Measurements from ENCODE around the gene TMEM236. TPM values are rescaled to one million over a fixed set of nuclear protein-coding genes. Genes with fewer than 3 reads are reported as not detected.

Gene TMEM236
- total and polyA plus RNA-seq, 2 donors (not counting 3 experiments of a cell fraction or from before 2014, with no cell fraction given): 0.24 to 0.29 TPM

DNA sequence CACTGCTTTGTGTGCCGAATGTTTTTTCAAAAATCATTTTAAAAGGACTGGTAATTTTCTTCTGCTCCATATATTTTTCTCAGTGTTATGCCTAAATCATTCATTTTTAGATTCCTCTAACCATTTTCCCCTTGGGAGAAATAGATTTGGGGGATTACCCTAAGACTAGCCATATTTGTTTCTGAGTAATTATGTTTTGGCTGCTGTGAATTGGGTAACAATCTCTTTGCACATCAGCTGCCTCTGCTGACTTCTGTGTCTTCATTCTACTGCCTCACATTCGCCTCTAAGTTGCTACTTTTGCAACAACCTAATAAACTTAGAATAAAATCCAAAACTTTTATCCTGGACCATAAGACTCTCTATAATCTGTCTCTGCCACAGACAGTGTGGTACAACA lies 38.6 kb downstream of the TMEM236 start:
- FAIRE-seq: no peak
- DNase-seq (ENCODE audit: low read depth, low spot score): no peak
- TF ChIP-seq, protein P1, sequence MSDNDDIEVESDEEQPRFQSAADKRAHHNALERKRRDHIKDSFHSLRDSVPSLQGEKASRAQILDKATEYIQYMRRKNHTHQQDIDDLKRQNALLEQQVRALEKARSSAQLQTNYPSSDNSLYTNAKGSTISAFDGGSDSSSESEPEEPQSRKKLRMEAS (IDR thresholded peaks at IDR 0.05; ENCODE audit: insufficient read depth, insufficient read length): no peak
- TF ChIP-seq FOS (IDR thresholded peaks at IDR 0.05; ENCODE audit: borderline replicate concordance, insufficient read depth, low read length) (no peak), EZH2 (IDR thresholded peaks at IDR 0.05; ENCODE audit: borderline replicate concordance, low read depth, low read length, severe bottlenecking) (no peak), MYC (IDR thresholded peaks at IDR 0.05; ENCODE audit: low read depth, low read length) (no peak), POLR2AphosphoS5 (IDR thresholded peaks at IDR 0.05; ENCODE audit: insufficient read depth, low read depth, low read length) (no peak), JUN (IDR thresholded peaks at IDR 0.05; ENCODE audit: borderline replicate concordance, insufficient read depth, insufficient read length, low read depth) (no peak), POLR2A (IDR thresholded peaks at IDR 0.05; ENCODE audit: low read depth, low read length) (no peak), GATA2 (IDR thresholded peaks at IDR 0.05; ENCODE audit: insufficient read depth, insufficient read length, low read depth, low read length) (no peak)
- TF ChIP-seq, protein P2, sequence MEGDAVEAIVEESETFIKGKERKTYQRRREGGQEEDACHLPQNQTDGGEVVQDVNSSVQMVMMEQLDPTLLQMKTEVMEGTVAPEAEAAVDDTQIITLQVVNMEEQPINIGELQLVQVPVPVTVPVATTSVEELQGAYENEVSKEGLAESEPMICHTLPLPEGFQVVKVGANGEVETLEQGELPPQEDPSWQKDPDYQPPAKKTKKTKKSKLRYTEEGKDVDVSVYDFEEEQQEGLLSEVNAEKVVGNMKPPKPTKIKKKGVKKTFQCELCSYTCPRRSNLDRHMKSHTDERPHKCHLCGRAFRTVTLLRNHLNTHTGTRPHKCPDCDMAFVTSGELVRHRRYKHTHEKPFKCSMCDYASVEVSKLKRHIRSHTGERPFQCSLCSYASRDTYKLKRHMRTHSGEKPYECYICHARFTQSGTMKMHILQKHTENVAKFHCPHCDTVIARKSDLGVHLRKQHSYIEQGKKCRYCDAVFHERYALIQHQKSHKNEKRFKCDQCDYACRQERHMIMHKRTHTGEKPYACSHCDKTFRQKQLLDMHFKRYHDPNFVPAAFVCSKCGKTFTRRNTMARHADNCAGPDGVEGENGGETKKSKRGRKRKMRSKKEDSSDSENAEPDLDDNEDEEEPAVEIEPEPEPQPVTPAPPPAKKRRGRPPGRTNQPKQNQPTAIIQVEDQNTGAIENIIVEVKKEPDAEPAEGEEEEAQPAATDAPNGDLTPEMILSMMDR (IDR thresholded peaks at IDR 0.05; ENCODE audit: extremely low read depth in 1 of 2, insufficient read depth in 1 of 2, low read depth in 1 of 2, low read length in 2 of 2): no peak
- dilution Hi-C loops (cut with MboI; ENCODE audit: extremely low pct_ligation_motif_present, low sequenced_read_pairs): no loop called here
- ChIA-PET CTCF (no interaction called here), POLR2A (interaction anchor here (0.6 kb wide), 1 partner anchor 548 kb away, joined by 4 read pairs; no protein-coding TSS in a partner anchor)
- H3K4me2 ChIP-seq (ENCODE audit: insufficient read depth, low read length): no peak overlapping the region
- intact Hi-C loops (cut with micrococcal nuclease): no loop called here
- H3K79me2 ChIP-seq (ENCODE audit: control insufficient read depth, insufficient read depth, low read length): no peaks in the 10 kb centered on the region
- no peaks in the 10 kb centered on the region for H3K9me1 ChIP-seq (replicated peaks; ENCODE audit: control insufficient read depth, extremely low read depth, insufficient read depth, low read length)
- no peak overlapping the region for H3K27ac ChIP-seq (ENCODE audit: insufficient read depth, low read depth, low read length)
- no peaks in the 10 kb centered on the region for H3K9me3 ChIP-seq (replicated peaks; ENCODE audit: control insufficient read depth, insufficient read depth, low read length)
- H3K4me1 ChIP-seq (ENCODE audit: control insufficient read depth, extremely low read depth, insufficient read depth, low read length): no peaks in the 10 kb centered on the region
- no peak overlapping the region for H3K4me3 ChIP-seq (replicated peaks in 1 of 3; ENCODE audit: insufficient read depth in 1 of 3, low read depth in 1 of 3, low read length in 3 of 3)
- no peaks in the 10 kb centered on the region for H4K20me1 ChIP-seq (replicated peaks; ENCODE audit: control insufficient read depth, extremely low read depth, insufficient read depth, low read length)
- no peak overlapping the region for H2AFZ ChIP-seq (ENCODE audit: low read depth, low read length)
- no peaks in the 10 kb centered on the region for H3K27me3 ChIP-seq (ENCODE audit: control insufficient read depth in 2 of 2, insufficient read depth in 2 of 2, low read length in 2 of 2)
- no peaks in the 10 kb centered on the region for H3K36me3 ChIP-seq (ENCODE audit: control insufficient read depth in 2 of 2, extremely low read depth in 1 of 2, insufficient read depth in 2 of 2, low read length in 2 of 2)
- H3K9ac ChIP-seq (replicated peaks; ENCODE audit: extremely low read depth, insufficient read depth, low read length): no peak overlapping the region
- BruUV-seq (replicated peaks): no TSS peak
